ENCODE results near the gene PTPRD. TPM values are rescaled to one million over a fixed set of nuclear protein-coding genes. Genes with fewer than 3 reads are reported as not detected.
"Not testable (repeated sequence)": the region's sequence is repeated elsewhere in the genome, so short reads cannot be mapped to it uniquely, and the experiment has no call there.

The PTPRD gene
- total RNA-seq, 1 donor from 2014 or later: 6.1 TPM

GRCh38 chr9:8724284-8725018 is 1888.4 kb downstream of the PTPRD start:
- DNase-seq: no peak
- intact Hi-C loops (cut with micrococcal nuclease): no loop called here
- no peak for ATAC-seq

GRCh38 chr9:8723195-8723594 is 1889.6 kb downstream of the PTPRD start:
- no peak for DNase-seq
- ATAC-seq: no peak
- intact Hi-C loops (cut with micrococcal nuclease): no loop called here

GRCh38 chr9:8719833-8720486 is 1892.8 kb downstream of the PTPRD start:
- no peak for ATAC-seq
- DNase-seq: no peak
- intact Hi-C loops (cut with micrococcal nuclease): no loop called here

GRCh38 chr9:8718121-8718725 is 1894.6 kb downstream of the PTPRD start:
- intact Hi-C loops (cut with micrococcal nuclease): no loop called here
- peak; percentile 82 for ATAC-seq
- no peak for DNase-seq

- no peak for DNase-seq
- ATAC-seq: no peak
- intact Hi-C loops (cut with micrococcal nuclease): no loop called here
These were observed 1895.7 kb downstream of the PTPRD start for GRCh38 chr9:8717146-8717545.

- DNase-seq: no peak
- intact Hi-C loops (cut with micrococcal nuclease): no loop called here
- ATAC-seq: no peak
These were observed 1897.0 kb downstream of the PTPRD start for GRCh38 chr9:8715788-8716187.

GRCh38 chr9:8713811-8714165 is 1899.0 kb downstream of the PTPRD start:
- ATAC-seq: no peak
- intact Hi-C loops (cut with micrococcal nuclease): no loop called here
- DNase-seq: no peak

GRCh38 chr9:8713149-8713810 is 1899.5 kb downstream of the PTPRD start:
- intact Hi-C loops (cut with micrococcal nuclease): no loop called here
- ATAC-seq (no peak), DNase-seq (no peak)

- intact Hi-C loops (cut with micrococcal nuclease): no loop called here
- ATAC-seq: no peak
- no peak for DNase-seq
These were observed 1903.1 kb downstream of the PTPRD start for GRCh38 chr9:8709731-8710130.

- intact Hi-C loops (cut with micrococcal nuclease): no loop called here
- ATAC-seq (no peak), DNase-seq (no peak)
These were observed 1904.1 kb downstream of the PTPRD start for GRCh38 chr9:8708728-8709127.

GRCh38 chr9:8706998-8707397 is 1905.8 kb downstream of the PTPRD start:
- intact Hi-C loops (cut with micrococcal nuclease): no loop called here
- no peak for DNase-seq
- no peak for ATAC-seq

GRCh38 chr9:8706531-8706930 is 1906.3 kb downstream of the PTPRD start:
- DNase-seq: no peak
- intact Hi-C loops (cut with micrococcal nuclease): no loop called here
- ATAC-seq: no peak

GRCh38 chr9:8705861-8706260 is 1906.9 kb downstream of the PTPRD start:
- DNase-seq (no peak), ATAC-seq (no peak)
- intact Hi-C loops (cut with micrococcal nuclease): no loop called here

GRCh38 chr9:8703904-8704303 is 1908.9 kb downstream of the PTPRD start:
- DNase-seq (no peak), ATAC-seq (no peak)
- intact Hi-C loops (cut with micrococcal nuclease): no loop called here

- ATAC-seq: no peak
- no peak for DNase-seq
- intact Hi-C loops (cut with micrococcal nuclease): no loop called here
These were observed 1910.9 kb downstream of the PTPRD start for GRCh38 chr9:8701904-8702303.

- DNase-seq; intact Hi-C loops (cut with micrococcal nuclease); ATAC-seq: not testable (repeated sequence)
These were observed 1915.2 kb downstream of the PTPRD start for GRCh38 chr9:8697565-8697964.

- ATAC-seq (no peak), DNase-seq (no peak)
- intact Hi-C loops (cut with micrococcal nuclease): no loop called here
These were observed 1916.3 kb downstream of the PTPRD start for GRCh38 chr9:8696516-8696915.

GRCh38 chr9:8694983-8695588 is 1917.7 kb downstream of the PTPRD start:
- DNase-seq (no peak), ATAC-seq (no peak)
- intact Hi-C loops (cut with micrococcal nuclease): no loop called here

GRCh38 chr9:8693464-8693863 is 1919.3 kb downstream of the PTPRD start:
- DNase-seq: no peak
- intact Hi-C loops (cut with micrococcal nuclease): no loop called here
- no peak for ATAC-seq

- DNase-seq (no peak), ATAC-seq (peak; percentile 56)
- intact Hi-C loops (cut with micrococcal nuclease): no loop called here
These were observed 1926.3 kb downstream of the PTPRD start for GRCh38 chr9:8686516-8686915.

Measured in left ventricle myocardium superior (tissue), 1 donor.